Glutamatergic neuron (in vitro differentiated cells): ENCODE results near the gene ZNF770. TPM values are rescaled to one million over a fixed set of nuclear protein-coding genes. Genes with fewer than 3 reads are reported as not detected.

ENCODE experiments used
- DNase-seq: peaks from one replicate; pipeline ENCODE4 v3.0.0; 2022
- H3K27ac Mint-ChIP-seq: one replicate; pipeline ENCODE4 v1.8.0; 2020; ENCODE audit warnings: mild to moderate bottlenecking, mixed read lengths, inconsistent platforms; ENCODE audit not compliant: unreplicated experiment
- H3K27me3 Mint-ChIP-seq: one replicate; pipeline ENCODE4 v1.8.0; 2020; ENCODE audit warnings: mild to moderate bottlenecking, moderate library complexity, mixed read lengths, inconsistent platforms; ENCODE audit not compliant: unreplicated experiment
- H3K36me3 Mint-ChIP-seq: one replicate; pipeline ENCODE4 v1.8.0; 2020; ENCODE audit warnings: mild to moderate bottlenecking, mixed read lengths, inconsistent platforms; ENCODE audit not compliant: unreplicated experiment
- H3K4me1 Mint-ChIP-seq: one replicate; pipeline ENCODE4 v1.8.0; 2020; ENCODE audit warnings: mild to moderate bottlenecking, low read depth, mixed read lengths, inconsistent platforms; ENCODE audit not compliant: unreplicated experiment
- H3K4me3 Mint-ChIP-seq: one replicate; pipeline ENCODE4 v1.8.0; 2020; ENCODE audit warnings: mild to moderate bottlenecking, mixed read lengths, inconsistent platforms; ENCODE audit not compliant: unreplicated experiment
- H3K9me3 Mint-ChIP-seq: one replicate; pipeline ENCODE4 v1.8.0; 2020; ENCODE audit warnings: mild to moderate bottlenecking, moderate library complexity, mixed read lengths, inconsistent platforms; ENCODE audit not compliant: unreplicated experiment
- total RNA-seq: library from RNA; stranded (reverse); fragmentation: NEBNext Ultra II Directional; extraction: Animal tissue kit (Norgen Biotek cat#: 25700); gene quantifications from one replicate; pipeline ENCODE4 v1.2.1, GENCODE V29; 2021; ENCODE audit not compliant: unreplicated experiment
- TF ChIP-seq, protein P1 (sequence below): fragments of 200-600 bp; sonication (generic); IDR thresholded peaks from one replicate; pipeline ENCODE4 v1.5.0; 2021; ENCODE audit not compliant: partially characterized antibody, unreplicated experiment

Gene ZNF770
- total RNA-seq, 1 donor from 2014 or later = 39.3 TPM

DNA sequence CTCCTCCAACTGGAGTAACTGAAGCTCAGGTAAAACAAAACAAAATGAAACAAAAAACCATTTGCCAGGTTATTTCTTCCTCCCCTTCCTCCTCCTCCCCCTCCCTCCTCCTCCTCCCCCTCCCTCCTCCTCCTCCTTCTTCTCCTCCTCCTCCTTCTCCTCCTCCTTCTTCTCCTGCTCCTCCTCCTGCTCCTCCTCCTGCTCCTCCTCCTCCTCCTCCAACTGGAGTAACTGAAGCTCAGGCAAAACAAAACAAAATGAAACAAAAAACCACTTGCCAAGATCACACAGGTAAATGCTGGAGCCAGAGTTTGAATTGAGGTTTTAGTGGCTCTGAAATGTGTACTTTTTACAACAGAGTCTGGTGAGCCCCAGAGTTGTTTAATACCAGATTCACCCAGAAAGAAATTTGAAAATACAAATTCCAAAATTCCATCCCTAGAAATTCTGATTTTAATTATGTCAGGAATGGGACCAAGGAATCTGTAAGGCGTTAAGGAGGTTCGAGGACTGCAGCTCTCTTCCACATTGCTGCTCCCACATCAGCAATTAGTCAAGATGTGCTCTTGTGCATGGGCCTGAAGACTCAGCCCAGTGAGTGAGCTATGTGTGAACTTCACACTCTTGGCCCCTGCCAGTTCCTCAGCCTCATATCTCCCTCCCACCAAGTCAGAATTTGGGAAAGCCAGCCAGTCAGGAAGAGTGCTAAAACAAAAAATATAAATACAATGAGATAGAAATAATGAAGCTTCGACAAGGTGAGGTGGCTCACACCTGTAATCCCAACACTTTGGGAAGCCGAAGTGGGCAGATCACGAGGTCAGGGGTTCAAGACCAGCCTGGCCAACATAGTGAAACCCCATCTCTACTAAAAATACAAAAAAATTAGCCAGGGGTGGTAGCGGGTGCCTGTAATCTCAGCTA, 31.6 kb upstream of the ZNF770 start:
- DNase-seq = no peak
- H3K27me3 Mint-ChIP-seq = peaks cover 2% of the 10 kb centered on the region
- TF ChIP-seq, protein P1, sequence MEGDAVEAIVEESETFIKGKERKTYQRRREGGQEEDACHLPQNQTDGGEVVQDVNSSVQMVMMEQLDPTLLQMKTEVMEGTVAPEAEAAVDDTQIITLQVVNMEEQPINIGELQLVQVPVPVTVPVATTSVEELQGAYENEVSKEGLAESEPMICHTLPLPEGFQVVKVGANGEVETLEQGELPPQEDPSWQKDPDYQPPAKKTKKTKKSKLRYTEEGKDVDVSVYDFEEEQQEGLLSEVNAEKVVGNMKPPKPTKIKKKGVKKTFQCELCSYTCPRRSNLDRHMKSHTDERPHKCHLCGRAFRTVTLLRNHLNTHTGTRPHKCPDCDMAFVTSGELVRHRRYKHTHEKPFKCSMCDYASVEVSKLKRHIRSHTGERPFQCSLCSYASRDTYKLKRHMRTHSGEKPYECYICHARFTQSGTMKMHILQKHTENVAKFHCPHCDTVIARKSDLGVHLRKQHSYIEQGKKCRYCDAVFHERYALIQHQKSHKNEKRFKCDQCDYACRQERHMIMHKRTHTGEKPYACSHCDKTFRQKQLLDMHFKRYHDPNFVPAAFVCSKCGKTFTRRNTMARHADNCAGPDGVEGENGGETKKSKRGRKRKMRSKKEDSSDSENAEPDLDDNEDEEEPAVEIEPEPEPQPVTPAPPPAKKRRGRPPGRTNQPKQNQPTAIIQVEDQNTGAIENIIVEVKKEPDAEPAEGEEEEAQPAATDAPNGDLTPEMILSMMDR = no peak
- H3K27ac Mint-ChIP-seq = no peak overlapping the region
- H3K4me1 Mint-ChIP-seq = no peaks in the 10 kb centered on the region
- H3K36me3 Mint-ChIP-seq = no peaks in the 10 kb centered on the region
- H3K4me3 Mint-ChIP-seq = no peak overlapping the region
- H3K9me3 Mint-ChIP-seq = peaks cover under 1% of the 10 kb centered on the region

DNA sequence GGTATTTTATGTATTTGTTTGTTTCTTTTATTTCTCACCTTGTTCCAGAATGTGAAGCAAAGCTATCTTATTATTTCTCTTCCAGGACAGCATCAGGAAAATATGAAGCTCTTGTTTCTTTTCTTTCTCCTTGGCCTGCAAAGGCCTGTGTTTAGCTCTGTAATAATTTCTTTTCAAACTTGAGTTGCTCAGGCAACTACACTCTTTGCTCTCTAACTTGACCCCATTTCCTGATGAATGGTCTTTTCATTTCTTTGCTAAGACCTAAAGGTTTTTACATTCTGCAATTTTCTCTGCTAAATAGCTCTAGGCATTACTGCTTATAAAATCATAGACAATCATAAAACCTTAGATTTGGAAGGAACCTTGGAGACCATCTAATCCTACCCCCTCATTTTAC, 26.2 kb upstream of the ZNF770 start:
- no peaks in the 10 kb centered on the region for H3K4me1 Mint-ChIP-seq
- H3K27me3 Mint-ChIP-seq = peaks cover 2% of the 10 kb centered on the region
- no peaks in the 10 kb centered on the region for H3K9me3 Mint-ChIP-seq
- no peak overlapping the region for H3K27ac Mint-ChIP-seq
- DNase-seq = no peak
- no peaks in the 10 kb centered on the region for H3K36me3 Mint-ChIP-seq
- TF ChIP-seq, protein P1 = no peak
- H3K4me3 Mint-ChIP-seq = no peak overlapping the region

DNA sequence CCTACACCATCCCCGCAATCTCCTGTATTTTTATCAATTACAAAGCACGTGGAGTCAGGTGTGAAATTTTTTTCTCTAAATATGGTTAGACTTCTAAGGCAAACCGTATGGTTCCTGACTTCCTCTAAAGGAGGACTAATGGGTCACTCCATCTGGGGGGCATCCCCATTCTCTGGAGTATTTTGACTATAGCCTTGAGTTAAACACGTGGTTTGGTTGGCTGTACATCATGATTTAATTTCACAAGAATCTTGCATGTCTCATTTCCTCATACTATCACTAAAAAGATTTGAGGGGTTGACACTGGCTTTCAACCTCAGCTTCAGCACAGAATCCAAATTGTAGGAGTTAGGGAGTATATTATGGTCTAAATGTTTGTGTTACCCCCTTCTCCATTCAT, 25.3 kb upstream of the ZNF770 start:
- Mint-ChIP-seq H3K4me3 (no peak overlapping the region), H3K36me3 (no peaks in the 10 kb centered on the region), H3K27ac (no peak overlapping the region), H3K9me3 (no peaks in the 10 kb centered on the region), H3K27me3 (peaks cover 2% of the 10 kb centered on the region), H3K4me1 (no peaks in the 10 kb centered on the region)
- no peak for DNase-seq
- TF ChIP-seq, protein P1 = no peak

DNA sequence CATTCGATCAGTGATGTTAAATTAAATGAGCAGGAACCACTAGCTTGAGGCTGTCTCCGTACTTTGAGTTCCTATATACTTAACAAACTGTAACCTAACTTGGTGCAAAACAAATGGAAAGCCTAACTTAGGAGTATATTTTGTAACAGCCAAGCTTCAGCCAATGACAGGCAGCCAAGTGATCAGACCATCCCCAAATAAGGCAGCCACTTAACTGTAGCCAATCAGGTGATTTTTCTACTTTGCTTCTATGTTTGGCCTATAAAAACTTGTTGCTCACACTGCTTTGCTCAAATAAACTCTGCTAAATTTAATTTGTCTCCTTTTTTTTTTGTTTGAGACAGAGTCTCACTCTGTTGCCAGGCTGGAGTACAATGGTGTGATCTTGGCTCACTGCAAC, 19.3 kb upstream of the ZNF770 start:
- Mint-ChIP-seq H3K36me3 (no peaks in the 10 kb centered on the region), H3K4me3 (no peak overlapping the region)

More for the DNA sequence above, 19.3 kb upstream of the ZNF770 start:
- H3K27ac Mint-ChIP-seq = no peak overlapping the region
- peaks cover 2% of the 10 kb centered on the region for H3K4me1 Mint-ChIP-seq
- TF ChIP-seq, protein P1 = no peak
- no peak for DNase-seq
- H3K27me3 Mint-ChIP-seq = peaks cover 2% of the 10 kb centered on the region
- no peaks in the 10 kb centered on the region for H3K9me3 Mint-ChIP-seq
